ENCODE measurements around the gene SCN2B. TPM values are rescaled to one million over a fixed set of nuclear protein-coding genes. Genes with fewer than 3 reads are reported as not detected.

Gene SCN2B
- total and polyA plus RNA-seq, 10 of the 15 experiments (the other 5 are each of a cell fraction or from before 2014, with no cell fraction given): 0.01 TPM; not detected in 9

- TF ChIP-seq POLR2AphosphoS5 (IDR thresholded peaks at IDR 0.05; ENCODE audit: low read length) (no peak), ZNF592 (IDR thresholded peaks at IDR 0.05) (no peak), RFX5 (IDR thresholded peaks at IDR 0.05; ENCODE audit: low read depth, low read length) (no peak), CBX5 (IDR thresholded peaks at IDR 0.05; ENCODE audit: low read depth) (no peak), GATAD2B (conservative IDR thresholded peaks at IDR 0.05; ENCODE audit: low read depth) (no peak), BRCA1 (IDR thresholded peaks at IDR 0.05; ENCODE audit: low read depth, low read length) (no peak), SMC3 (IDR thresholded peaks at IDR 0.05; ENCODE audit: borderline replicate concordance, low read length) (no peak), WRNIP1 (IDR thresholded peaks at IDR 0.05; ENCODE audit: borderline replicate concordance, low read depth, low read length) (no peak)
- TF ChIP-seq, protein P1, sequence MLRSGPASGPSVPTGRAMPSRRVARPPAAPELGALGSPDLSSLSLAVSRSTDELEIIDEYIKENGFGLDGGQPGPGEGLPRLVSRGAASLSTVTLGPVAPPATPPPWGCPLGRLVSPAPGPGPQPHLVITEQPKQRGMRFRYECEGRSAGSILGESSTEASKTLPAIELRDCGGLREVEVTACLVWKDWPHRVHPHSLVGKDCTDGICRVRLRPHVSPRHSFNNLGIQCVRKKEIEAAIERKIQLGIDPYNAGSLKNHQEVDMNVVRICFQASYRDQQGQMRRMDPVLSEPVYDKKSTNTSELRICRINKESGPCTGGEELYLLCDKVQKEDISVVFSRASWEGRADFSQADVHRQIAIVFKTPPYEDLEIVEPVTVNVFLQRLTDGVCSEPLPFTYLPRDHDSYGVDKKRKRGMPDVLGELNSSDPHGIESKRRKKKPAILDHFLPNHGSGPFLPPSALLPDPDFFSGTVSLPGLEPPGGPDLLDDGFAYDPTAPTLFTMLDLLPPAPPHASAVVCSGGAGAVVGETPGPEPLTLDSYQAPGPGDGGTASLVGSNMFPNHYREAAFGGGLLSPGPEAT (IDR thresholded peaks at IDR 0.05; ENCODE audit: low read depth): no peak
- TF ChIP-seq, protein P2, sequence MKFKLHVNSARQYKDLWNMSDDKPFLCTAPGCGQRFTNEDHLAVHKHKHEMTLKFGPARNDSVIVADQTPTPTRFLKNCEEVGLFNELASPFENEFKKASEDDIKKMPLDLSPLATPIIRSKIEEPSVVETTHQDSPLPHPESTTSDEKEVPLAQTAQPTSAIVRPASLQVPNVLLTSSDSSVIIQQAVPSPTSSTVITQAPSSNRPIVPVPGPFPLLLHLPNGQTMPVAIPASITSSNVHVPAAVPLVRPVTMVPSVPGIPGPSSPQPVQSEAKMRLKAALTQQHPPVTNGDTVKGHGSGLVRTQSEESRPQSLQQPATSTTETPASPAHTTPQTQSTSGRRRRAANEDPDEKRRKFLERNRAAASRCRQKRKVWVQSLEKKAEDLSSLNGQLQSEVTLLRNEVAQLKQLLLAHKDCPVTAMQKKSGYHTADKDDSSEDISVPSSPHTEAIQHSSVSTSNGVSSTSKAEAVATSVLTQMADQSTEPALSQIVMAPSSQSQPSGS (IDR thresholded peaks at IDR 0.05; ENCODE audit: low read length): no peak
These were observed 6.2 kb downstream of the SCN2B start (continued) for GRCh38 chr11:118170231-118170630.
